ENCODE data around the gene LIN28B.
A peak's percentile ranks its signal among the peaks of the same experiment; 100 is the strongest.
"Not testable (repeated sequence)": the region's sequence is repeated elsewhere in the genome, so short reads cannot be mapped to it uniquely, and the experiment has no call there.

Gene LIN28B

DNA sequence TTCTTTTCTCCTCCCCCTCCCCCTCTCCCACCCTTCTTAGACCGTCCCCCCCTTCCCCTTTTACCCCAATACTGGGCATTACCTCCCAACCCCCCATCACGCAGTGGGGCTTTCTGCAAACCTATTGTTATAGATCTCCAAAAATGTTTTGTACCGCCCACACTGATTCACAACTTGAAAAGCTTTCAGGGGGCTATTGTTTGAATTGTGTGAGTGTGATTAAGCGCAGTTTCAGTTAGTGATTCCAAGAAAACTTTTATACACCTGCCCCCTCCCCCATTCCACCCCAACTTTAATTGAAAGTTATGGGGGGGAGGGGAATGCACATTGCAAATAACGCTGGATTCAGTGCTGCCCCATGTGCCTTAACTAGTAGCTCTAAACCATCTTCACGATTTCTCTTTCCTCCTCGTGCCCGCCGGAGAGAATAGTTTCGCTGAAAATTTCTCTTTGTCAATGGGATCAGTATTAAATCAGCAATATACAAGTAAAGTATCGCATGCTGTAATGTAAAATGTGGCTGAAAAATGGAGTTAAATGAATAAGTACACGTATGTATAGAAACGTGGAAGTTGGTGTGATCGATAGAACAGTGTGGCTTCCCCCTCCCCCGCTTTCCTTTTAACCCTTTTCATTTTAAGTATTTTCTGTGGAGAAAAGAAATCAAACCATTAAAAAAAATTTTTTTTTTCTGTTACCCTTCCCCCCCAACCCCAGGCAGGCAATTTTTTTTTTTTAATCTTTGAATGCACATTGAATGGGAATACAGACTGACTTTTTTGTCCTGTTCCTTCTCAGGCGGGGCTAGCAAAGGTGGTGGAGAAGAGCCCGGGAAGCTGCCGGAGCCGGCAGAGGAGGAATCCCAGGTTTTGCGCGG, 632 bp downstream of the LIN28B start:
- DNase-seq: peak; percentile 43

DNA sequence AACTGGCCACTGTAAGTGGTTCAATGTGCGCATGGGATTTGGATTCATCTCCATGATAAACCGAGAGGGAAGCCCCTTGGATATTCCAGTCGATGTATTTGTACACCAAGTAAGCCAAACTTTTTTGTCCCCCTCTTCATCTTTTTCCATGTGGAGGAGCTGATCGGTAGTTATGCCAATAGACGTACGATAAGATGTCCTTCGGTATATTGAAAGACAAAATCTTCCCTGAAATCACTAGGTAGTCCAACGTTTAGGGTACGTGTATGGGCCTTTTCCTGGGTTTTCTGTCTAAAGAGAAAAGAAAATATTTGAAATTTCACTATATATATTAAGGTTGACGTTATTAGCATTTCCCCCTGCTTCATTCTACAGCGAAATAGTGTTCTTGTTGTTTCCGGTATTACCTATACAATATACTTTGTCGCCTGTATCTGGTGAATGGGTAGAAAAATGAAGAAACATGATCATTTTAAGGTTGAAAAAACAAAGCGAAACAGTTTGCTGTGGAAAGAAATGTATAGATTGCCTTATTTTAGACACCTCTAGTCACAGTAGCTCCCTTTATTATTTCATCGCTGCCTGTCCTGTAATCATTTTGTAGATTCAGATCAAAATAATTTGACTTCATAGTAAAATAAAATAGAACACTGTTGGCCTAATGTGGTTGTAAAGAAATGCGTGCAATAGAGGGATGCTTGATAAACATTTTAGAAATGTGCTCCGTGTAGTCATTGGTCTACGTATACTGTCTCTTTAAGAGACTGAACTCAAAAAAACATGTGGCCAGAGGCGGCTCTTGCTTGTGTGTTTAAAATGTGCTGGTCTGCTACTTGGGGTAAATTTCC, 1.5 kb downstream of the LIN28B start:
- no peak for DNase-seq

DNA sequence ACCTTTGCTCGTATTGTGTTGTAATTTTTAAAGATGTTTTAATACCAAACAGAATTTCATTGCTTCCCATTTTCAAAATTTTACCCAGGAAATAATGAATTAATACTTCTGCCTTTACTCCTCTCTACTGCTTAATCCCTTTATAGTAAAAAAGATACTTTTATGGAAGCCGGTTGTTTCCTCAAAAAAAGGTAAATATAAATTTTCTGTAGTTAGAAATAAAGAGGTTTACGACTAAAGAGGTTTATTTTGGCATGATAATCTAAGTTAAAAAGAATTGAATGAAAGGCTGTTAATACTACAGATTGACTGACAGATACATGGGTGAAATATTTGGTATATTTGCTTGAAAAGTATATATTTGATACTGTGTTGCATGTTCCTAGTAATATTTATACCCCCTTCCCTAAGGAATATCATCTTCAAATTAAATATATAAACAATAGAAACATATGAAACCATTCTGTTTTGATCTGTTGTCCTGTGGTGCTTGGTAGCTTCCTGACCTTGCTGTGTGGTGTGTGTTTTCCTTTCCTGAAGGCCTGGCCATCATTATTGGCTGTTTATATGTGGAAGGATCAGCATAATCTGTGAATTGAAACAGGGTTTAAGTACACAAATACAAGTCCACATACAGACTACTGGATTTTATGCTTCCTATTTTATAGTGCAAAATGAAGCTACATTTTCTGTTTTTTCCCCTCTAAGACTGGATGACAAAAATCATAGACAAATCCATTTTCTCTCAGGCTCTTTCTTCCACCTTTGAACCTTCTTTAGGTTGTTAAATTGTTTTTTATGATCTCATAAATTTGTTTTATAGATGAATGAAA, 2.3 kb downstream of the LIN28B start:
- DNase-seq: no peak

DNA sequence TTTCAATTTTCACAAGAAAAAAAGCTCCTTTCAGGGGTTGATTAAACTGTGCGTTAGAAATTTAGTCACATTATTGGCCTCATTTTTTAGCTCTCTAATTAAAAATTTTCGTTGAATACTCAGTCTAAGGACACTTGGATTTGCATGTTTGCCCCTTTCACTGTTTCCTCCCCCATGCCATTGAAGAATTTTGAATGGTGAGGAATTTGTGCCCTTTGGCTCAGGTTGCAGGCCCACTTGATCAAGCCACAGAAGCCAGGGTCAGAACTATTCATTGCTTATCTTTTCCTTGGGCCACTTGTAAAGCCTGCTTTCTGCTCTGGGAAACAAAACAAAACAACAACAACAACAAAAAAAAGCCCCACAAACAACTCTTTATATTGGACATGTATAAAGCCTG, 12.2 kb downstream of the LIN28B start:
- no peak for DNase-seq

DNA sequence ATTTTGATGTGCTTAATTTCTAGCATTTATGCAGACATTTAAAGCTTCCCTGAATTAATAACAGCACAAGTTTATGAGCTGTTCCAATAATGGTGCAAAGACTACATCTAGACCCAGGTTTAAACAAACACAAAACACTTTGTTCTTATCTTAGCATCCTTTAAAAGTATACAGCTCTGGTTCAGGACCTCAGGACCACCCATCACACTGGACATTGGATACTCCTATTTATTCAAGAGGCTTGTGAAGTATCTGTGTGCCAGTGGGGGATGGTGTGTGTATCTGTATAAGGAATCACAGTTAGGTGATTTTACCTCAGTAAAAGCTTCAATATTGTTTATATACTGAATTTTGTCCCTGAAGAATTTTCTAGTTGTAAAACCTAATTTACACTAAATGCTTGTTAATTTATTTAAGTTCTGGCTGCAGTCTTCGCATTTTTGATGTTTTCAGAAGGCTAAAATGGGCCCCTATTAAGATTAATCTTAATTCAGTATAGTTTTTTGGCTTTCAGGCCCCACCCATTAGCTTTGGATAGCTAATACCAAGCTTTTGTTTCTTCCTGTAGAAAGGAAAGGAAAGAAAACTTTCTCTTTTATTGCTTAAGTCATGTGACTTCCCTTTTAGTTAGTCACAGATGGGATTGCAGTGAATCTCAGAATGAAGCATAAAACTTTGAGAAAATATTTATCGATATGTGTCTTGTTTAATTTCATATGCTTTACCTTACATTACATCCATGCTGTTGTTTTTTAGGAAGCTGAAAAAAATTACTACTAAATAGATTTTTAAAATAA, 13.1 kb downstream of the LIN28B start:
- DNase-seq: no peak

DNA sequence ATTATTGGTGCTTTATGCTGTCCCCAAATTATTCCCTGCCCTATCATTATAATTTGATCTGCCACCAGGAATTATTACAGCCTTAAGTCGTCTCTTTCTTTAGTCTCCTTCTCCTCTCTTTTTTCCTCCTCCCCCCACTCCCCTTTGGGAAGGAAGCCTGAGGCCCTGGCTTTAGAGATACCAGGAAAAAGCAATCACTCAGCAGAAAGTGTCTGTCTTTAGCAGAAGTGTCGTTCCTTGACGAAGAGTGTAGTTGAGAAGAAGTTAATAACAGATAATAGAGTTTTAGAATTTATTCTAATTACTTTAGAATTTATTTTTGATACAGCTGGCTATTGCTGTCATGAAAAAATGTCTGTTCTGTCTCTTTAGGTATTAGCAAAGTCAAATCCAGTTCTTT, 16.5 kb downstream of the LIN28B start:
- no peak for DNase-seq

DNA sequence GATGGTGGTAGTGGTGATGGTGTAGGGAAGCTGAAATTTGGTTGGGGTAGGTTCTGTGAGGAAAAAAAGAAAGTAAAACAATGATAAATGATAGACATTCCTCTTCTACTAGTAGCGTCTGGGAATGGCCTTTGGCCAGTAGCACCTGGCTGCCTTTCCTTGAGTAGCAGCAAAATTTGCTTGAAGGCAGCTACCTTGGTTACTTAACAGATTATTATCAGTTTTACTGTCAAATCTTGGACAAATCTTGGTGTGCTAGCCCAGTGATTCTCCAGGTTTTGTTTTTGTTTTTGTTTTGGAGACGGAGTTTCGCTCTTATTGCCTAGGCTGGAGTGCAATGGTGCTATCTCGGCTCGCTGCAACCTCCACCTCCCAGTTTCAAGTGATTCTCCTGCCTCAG, 26.4 kb downstream of the LIN28B start:
- no peak for DNase-seq

DNA sequence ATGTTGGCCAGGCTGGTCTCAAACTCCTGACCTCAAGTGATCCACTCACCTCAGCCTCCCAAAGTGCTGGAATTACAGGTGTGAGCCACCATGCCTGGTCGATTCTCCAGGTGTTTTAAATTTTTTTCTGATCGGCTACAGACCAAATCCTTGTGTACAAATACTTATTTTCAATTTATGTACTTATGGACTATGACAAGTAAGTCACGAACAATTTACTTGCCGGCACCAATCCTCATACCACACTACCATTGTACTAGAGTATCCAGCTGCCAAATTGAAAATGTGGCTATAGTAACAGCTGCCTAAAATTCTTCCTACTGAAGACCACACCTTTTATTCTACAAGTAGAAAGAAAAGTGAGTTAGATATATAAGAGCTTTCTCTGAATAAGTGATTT, 26.9 kb downstream of the LIN28B start:
- no peak for DNase-seq

DNA sequence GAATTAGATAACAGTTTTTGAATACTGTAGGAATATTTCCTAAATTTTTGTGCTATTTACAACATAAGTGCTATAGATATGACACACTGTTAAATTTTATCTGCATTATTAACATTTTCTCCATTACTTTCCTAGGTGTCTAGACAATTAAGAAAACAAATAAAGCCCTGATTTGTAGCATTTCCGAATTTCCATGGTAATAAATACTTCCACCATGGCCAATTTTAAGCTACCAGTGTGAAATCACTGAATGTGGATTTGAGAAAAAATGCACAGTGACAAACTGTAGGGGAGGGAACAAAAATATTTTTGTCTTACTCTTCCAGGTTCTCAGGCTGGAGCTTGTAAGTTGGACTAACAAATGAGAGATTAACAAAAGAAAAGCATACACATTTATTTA, 27.9 kb downstream of the LIN28B start:
- no peak for DNase-seq

DNA sequence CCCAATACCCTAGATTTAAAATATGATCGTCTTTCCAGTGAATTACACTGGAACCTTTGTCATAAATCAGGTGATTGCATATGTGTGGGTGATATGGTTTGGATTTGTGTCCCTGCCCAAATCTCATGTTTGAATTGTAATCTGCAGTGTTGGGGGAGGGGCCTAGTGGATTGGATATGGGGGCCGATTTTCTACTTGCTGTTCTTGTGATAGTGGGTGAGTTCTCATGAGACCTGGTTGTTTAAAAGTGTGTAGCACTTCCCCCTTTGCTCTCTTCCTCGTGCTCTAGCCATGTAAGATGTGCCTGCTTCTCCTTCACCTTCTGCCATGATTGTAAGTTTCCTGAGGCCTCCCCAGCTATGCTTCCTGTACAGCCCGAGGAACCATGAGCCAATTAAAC, 29.0 kb downstream of the LIN28B start:
- DNase-seq: not testable (repeated sequence)

DNA sequence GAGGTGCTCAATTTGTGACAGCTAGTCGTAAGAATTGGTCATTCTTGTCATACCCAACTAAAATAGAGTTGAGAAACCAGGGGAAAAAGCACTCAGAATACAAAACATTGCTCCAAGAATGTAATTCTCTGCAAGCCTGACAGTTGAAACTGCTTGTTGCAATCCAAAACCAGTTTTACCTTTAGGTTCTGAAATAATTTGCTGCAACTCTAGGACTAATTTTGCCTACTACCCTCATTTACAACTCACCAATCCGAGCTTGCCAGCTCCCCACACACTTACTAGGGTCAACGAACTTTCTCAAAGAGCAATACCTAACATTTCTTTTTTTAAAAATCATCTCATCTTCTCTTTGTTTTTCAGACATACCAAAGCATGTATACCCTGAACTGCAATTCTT, 29.7 kb downstream of the LIN28B start:
- DNase-seq: no peak

DNA sequence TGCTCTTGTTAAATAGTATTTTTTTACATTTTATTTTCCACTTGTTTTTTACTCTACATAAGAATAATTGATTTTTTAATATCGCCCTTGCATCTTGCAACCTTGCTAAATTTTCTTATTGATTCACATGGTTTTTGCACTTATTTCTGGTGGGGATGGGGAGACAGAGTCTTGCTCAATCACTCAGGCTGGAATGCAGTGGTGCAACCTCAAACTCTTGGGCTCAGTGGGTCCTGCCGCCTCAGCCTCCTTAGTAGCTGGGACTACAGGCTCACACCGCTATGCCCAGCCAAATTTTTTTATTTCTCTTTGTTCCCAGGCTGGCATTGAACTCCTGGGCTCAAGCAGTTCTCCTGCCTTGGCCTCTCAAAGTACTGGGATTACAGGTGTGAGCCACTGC, 30.3 kb downstream of the LIN28B start:
- no peak for DNase-seq

DNA sequence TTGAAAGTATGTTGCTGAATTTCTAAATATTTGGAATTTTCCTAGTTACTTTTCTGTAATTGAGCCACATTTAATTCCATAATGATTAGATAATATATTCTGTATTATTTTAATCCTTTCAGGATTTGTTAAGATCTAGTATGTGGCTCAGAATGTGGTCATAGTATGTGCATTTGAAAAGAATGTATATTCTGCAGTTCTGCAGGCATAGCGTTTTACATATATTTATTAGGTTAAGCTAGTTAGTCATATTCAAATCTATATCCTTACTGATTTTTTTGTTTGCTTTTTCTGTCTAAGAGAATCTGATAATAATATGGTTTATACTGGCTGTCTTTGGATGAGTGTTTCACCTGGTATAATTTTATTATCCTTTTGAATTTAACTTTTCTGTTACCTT, 33.2 kb downstream of the LIN28B start:
- DNase-seq: no peak

DNA sequence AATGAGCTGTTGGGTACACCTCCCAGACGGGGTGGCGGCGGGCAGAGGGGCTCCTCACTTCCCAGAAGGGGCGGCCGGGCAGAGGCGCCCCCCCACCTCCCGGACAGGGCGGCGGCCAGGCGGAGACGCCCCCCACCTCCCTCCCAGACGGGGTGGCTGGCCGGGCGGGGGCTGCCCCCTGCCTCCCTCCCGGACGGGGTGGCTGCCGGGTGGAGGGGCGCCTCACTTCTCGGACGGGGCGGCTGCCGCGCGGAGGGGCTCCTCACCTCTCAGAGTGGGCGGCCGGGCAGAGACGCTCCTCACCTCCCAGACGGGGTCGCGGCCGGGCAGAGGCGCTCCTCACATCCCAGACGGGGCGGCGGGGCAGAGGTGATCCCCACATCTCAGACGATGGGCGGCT, 34.2 kb downstream of the LIN28B start:
- DNase-seq: not testable (repeated sequence)

DNA sequence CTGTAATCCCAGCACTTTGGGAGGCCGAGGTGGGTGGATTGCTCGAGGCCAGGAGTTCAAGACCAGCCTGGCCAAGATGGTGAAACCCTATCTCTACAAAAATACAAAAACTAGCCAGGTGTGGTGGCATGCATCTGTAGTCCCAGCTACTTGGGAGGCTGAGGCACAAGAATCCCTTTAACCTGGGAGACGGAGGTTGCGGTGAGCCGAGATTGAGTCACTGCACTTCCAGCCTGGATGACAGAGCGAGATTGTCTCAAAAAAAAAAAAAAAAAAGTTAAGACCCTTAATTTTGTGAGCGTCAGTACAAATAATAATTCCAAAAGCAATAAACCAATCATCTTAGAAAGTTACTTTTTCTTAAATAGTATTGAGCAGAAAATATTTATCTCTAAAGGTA, 36.7 kb downstream of the LIN28B start:
- DNase-seq: not testable (repeated sequence)

DNA sequence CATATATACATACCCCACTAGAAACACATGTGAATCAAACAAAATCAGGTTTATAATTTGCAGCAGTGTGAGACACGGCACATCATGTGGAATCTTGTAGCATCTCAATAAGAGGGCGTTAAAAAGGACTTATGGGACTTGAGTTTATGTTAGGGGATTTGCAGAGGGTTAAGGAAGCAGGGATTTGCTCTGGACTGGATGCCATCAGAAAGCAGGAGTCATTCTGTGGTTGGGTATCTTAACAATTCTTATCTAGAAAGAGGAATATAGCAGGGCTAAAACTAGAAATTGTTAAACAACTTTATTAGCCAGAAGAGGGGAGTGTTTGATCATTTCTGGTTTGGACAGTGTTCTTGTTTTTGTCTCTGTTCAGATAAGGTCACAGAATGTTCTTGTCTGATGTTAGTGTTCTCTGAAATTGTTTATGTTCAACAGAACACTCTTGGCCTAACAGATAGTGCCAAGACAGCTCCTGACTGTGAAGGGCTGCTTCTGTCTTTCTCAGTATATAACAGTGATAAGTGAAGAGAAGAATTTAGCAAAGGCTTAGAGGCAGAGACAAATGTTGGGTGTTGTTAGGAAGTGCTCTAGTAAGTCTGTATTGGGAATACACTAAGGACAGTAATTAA, 39.2 kb downstream of the LIN28B start:
- no peak for DNase-seq

DNA sequence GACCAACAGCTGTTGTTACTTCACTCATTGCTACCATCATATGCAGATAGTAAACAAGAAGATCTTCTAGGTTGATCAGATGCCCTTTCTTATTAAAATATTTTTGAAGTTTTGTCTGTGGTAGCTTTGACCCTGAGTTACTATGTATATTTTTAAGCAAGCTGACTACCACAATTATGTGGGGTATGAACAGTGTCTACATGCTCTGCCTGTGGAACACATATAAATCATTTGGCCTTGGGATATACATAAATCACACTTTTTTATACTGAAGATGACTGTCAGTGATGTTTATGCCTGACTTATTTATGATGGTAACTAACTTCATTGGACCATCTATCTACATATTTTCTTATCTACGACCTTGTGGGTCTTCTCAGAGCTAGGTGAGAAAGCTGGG, 44.2 kb downstream of the LIN28B start:
- DNase-seq: no peak

DNA sequence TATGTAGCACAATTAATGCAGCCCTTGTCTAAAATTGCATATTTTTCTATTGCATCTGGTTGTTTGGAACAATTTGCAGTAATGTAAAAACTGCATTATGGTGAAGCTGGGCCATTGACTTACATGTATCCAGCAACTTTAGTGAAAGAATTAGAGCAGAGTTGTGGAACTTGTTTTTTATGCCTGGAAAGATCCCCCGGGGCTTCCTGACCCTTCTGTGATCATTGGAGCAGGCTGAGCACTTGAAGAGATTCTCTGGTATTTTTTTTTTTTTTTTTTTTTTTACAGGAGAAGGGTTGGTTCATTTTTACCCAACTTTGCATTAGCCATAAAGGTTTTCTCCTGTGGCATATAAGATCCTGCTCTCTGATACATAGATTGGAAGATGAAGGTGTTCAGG, 45.0 kb downstream of the LIN28B start:
- no peak for DNase-seq

DNA sequence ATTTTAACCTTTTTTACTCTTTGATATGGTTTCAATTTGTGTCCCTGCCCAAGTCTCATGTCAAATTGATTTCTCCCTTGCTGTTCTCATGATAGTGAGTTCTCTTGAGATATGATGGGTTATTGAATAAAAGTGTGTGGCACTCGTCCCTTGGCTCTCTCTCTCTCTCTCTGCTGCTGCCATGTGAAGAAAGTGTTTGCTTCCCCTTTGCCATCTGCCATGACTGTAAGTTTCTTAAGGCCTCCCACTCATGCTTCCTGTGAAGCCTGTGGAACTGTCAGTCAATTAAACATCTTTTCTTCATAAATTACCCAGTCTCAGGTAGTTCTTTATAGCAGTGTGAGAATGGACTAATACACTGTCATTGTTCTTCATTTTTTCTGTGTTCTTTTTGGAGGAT, 48.5 kb downstream of the LIN28B start:
- no peak for DNase-seq

DNA sequence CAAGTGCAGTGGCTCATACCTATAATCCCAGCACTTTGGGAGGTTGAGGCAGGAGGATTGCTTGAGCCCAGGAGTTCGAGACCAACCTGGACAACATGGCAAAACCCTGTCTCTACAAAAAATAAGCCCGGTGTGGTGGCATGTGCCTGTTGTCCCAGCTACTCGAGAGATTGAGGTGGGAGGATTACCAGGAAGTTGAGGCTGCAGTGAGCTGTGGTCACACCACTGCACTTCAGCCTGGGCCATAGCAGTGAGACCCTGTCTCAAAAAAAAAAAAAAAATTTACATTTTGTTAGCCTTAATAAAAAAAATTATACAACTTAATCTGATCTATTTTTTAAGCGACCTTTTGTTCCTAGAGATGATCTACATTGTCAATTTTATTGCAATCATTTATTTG, 56.6 kb downstream of the LIN28B start:
- DNase-seq: not testable (repeated sequence)

DNA sequence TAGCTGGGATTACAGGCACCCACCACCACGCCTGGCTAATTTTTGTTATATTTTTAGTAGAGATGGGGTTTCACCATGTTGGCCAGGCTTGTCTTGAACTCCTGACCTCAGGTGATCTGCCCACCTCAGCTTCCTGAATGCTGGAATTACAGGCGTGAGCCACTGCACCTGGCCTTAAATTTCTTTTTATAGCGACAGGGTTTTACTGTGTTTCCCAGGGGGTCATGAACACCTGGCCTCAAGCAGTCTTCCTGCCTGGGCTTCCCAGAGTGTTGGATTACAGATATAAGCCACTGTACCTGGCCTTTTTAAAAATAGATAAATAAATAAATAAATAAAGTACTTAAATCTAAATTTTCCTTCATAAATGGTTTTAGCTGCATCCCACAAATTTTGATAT, 57.5 kb downstream of the LIN28B start:
- no peak for DNase-seq

DNA sequence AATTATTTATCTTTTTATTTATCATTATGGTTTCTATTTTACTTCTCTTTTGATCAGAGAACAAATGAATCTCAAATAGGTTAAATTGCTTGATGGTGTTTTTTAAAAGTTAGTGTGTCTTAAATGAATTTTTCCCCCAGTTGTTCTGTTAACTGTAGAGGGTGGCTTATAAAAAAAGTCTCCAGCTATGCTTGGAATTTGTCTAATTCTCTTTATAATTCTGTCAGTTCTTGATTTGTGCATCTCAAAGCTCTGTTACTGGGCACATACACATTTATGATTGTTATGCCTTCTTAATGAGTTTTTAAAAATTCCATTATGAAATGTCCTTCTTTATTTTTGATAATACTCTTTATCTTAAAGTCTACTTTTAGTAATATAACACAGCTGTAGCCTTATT, 58.0 kb downstream of the LIN28B start:
- no peak for DNase-seq

Measured in NCI-H446 treated with DMSO at 0.1 percent for 48 hours (cell line).